Sigmoid colon (tissue), 7 donors: ENCODE measurements around the gene FAM98B. TPM values are rescaled to one million over a fixed set of nuclear protein-coding genes. Genes with fewer than 3 reads are reported as not detected.

Source experiments
- DNase-seq: peaks from one replicate; pipeline ENCODE4 v3.0.0-alpha.2; 2019
- H3K27ac ChIP-seq, 4 donors: fragments of 200-600 bp; sonication (generic); one replicate each; pipeline ENCODE4 v1.5.1; 2016 to 2019; ENCODE audit warnings: mild to moderate bottlenecking in 1 of 4
- H3K27me3 ChIP-seq, 3 donors: fragments of 200-600 bp; sonication (generic); one replicate each; pipeline ENCODE4 v1.5.1; 2019; ENCODE audit warnings: mild to moderate bottlenecking in 1 of 3
- H3K36me3 ChIP-seq, 4 donors: fragments of 200-600 bp; sonication (generic); one replicate each; pipeline ENCODE4 v1.5.1; 2016 to 2019
- H3K4me1 ChIP-seq, 4 donors: fragments of 200-600 bp; sonication (generic); one replicate each; pipeline ENCODE4 v1.5.1; 2017 to 2019
- H3K4me3 ChIP-seq, 4 donors: fragments of 200-600 bp; sonication (generic); one replicate each; pipeline ENCODE4 v1.5.1; 2017 to 2019; ENCODE audit warnings: mild to moderate bottlenecking in 2 of 4, moderate library complexity in 1 of 4
- H3K9me3 ChIP-seq, 4 donors: fragments of 200-600 bp in 3 of 4; sonication (generic) in 3 of 4; one replicate each; pipeline versions ENCODE4 v1.5.1 to v1.6.1; 2013 to 2019
- CTCF ChIP-seq, 4 experiments: fragments of 450-650 bp in 3 of 4; fragments of 200-600 bp in 1 of 4; IDR thresholded peaks; one replicate each; pipeline ENCODE4 v1.5.1; 2016 to 2019; ENCODE audit warnings: antibody characterized with exemption in 4 of 4, mild to moderate bottlenecking in 3 of 4, moderate library complexity in 2 of 4
- EP300 ChIP-seq, 4 donors: sonication (generic); formaldehyde crosslinking; IDR thresholded peaks; one replicate each; pipeline ENCODE4 v1.6.1; 2017; ENCODE audit warnings: antibody characterized with exemption in 4 of 4
- POLR2A ChIP-seq, 2 donors: fragments of 450-650 bp; IDR thresholded peaks; one replicate each; pipeline ENCODE4 v1.6.1; 2016; ENCODE audit warnings: antibody characterized with exemption in 2 of 2, mild to moderate bottlenecking in 2 of 2, moderate library complexity in 2 of 2
- POLR2AphosphoS5 ChIP-seq, 4 donors: sonication (generic); formaldehyde crosslinking; IDR thresholded peaks; one replicate each; pipeline ENCODE4 v1.6.1; 2017; ENCODE audit warnings: antibody characterized with exemption in 4 of 4
- WGBS, 2 donors: extraction: QIAGEN DNeasy Blood & Tissue Kit; methylation state at CpG; one replicate each; pipeline ENCODE4 v1.1.7; 2013; 5-methylcytosine and 5-hydroxymethylcytosine counted together
- intact Hi-C: fragments of 100-400 bp; cut with DNase I; formaldehyde crosslinking; loops from one replicate; pipeline ENCODE4 v1.15.1; 2023
- polyA plus RNA-seq, 3 donors: library from polyadenylated mRNA; stranded (reverse); fragments of 200-250 nt; gene quantifications; one replicate each; pipeline ENCODE4 v1.2.3, GENCODE V29; 2013
- total RNA-seq, 4 donors: library from RNA; depleted of rRNA; stranded (reverse); fragments of >200 nt; gene quantifications; one replicate each; pipeline ENCODE4 v1.1.0, GENCODE V29; 2016
- donor health status: healthy with polysubstance abuse.
- donor health status: Bipolar disorder and iron deficiency.
- donor health status: healthy.

Gene FAM98B
- total and polyA plus RNA-seq, 7 donors = 10.9 to 16.6 (median 12.5) TPM

DNA sequence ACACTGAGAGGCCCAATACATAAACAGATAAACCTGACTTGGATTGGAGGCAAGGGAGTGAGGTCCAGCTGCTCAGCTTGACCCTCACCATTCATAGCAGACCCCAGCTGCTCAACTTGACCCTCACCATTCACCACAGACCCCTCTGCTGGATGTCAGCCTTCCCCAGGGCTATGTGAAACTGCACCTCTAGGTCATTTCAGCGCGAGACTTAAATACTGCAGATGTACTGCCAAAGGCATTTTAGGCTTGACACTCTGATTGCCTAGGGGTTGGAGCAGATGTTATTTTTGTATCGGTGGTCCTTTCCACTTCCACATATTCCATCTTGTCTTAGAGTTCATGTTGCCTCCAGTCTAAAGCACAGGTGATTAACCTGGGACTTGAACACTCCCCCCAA lies 41.5 kb upstream of the FAM98B start:
- no peak for DNase-seq
- intact Hi-C loops = no loop called here
- Histone ChIP-seq H3K4me3 (no peak overlapping the region), H3K9me3 (no peaks in the 10 kb centered on the region), H3K4me1 (no peaks in the 10 kb centered on the region), H3K27ac (no peak overlapping the region), H3K36me3 (no peaks in the 10 kb centered on the region), H3K27me3 (no peaks in the 10 kb centered on the region)
- 73 to 79% methylated on average over 3 of the region's 3 CpGs for WGBS, 2 donors
- TF ChIP-seq POLR2A (IDR thresholded peaks at IDR 0.05) (no peak), EP300 (IDR thresholded peaks at IDR 0.05) (no peak), CTCF (IDR thresholded peaks at IDR 0.05) (no peak), POLR2AphosphoS5 (IDR thresholded peaks at IDR 0.05) (no peak)

DNA sequence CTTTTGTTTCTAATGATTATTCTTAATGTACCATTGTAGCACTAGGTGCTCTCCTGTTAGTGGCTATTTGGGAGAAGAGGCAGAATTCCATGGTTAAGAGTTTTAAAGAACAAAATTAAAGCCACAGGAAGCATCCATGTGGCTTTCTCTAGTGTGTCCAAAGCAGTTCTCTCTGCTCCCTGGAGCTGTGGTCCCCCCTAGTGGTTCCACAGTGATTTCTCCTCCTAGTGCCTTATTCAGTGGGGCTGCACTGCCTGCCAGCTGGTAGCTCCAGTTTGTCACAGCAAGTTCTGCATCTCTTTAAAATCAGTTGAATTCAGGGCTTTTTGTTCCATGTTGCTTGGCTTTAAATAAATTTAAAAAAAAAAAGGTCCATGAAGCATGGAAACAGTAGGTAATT lies 39.6 kb upstream of the FAM98B start:
- TF ChIP-seq EP300 (IDR thresholded peaks at IDR 0.05) (no peak), CTCF (IDR thresholded peaks at IDR 0.05) (peak in 2 of 4 experiments; percentile 12 to 41), POLR2AphosphoS5 (IDR thresholded peaks at IDR 0.05) (no peak)
- intact Hi-C loops = no loop called here
- peak; percentile 74 for DNase-seq
- Histone ChIP-seq H3K4me1 (no peaks in the 10 kb centered on the region), H3K27ac (no peak overlapping the region), H3K36me3 (no peaks in the 10 kb centered on the region), H3K4me3 (no peak overlapping the region), H3K27me3 (no peaks in the 10 kb centered on the region), H3K9me3 (no peaks in the 10 kb centered on the region)

- intact Hi-C loops = no loop called here
- Histone ChIP-seq H3K4me1 (no peaks in the 10 kb centered on the region), H3K4me3 (no peak overlapping the region), H3K9me3 (no peaks in the 10 kb centered on the region), H3K27ac (no peak overlapping the region), H3K36me3 (no peaks in the 10 kb centered on the region), H3K27me3 (no peaks in the 10 kb centered on the region)
- TF ChIP-seq CTCF (IDR thresholded peaks at IDR 0.05) (no peak), POLR2A (IDR thresholded peaks at IDR 0.05) (no peak), EP300 (IDR thresholded peaks at IDR 0.05) (no peak), POLR2AphosphoS5 (IDR thresholded peaks at IDR 0.05) (no peak)
- 70 to 83% methylated on average over 4 of the region's 4 CpGs for WGBS, 2 donors
- no peak for DNase-seq
Observed at GRCh38 chr15:38421069-38421690, 32.7 kb upstream of the FAM98B start.

DNA sequence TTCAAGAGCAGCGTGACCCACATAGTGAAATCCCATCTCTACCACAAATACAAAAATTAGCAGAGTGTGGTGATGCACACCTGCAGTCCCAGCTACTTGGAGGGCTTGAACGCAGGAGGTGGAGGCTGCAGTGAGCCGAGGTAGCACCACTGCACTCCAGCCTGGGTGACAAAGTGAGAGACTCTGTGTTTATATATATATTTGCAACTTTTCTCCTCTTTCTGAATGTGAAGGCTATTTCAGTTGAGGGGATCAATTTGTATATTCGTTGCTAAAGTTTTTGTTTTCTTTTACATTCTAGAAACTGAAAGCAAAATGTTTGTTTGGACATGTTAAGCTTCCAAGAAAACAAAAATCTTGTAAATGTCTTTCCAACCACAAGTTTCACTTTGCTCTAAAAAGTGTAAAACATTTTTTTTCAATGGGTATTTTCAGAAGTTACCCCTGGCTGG lies 29.8 kb upstream of the FAM98B start:
- Histone ChIP-seq H3K27me3 (no peaks in the 10 kb centered on the region), H3K27ac (no peak overlapping the region), H3K9me3 (no peaks in the 10 kb centered on the region), H3K4me1 (no peaks in the 10 kb centered on the region), H3K36me3 (no peaks in the 10 kb centered on the region), H3K4me3 (no peak overlapping the region)
- WGBS, 2 donors = 65 to 67% methylated on average over 4 of the region's 4 CpGs
- TF ChIP-seq POLR2AphosphoS5 (IDR thresholded peaks at IDR 0.05) = no peak
- no peak for TF ChIP-seq CTCF (IDR thresholded peaks at IDR 0.05)
- TF ChIP-seq EP300 (IDR thresholded peaks at IDR 0.05) = no peak
- TF ChIP-seq POLR2A (IDR thresholded peaks at IDR 0.05) = no peak
- DNase-seq = no peak
- intact Hi-C loops = no loop called here

GRCh38 chr15:38425269-38425668 lies 28.7 kb upstream of the FAM98B start:
- H3K36me3 ChIP-seq = no peaks in the 10 kb centered on the region
- H3K9me3 ChIP-seq = no peaks in the 10 kb centered on the region
- DNase-seq = no peak
- H3K4me1 ChIP-seq = no peaks in the 10 kb centered on the region
- no peak overlapping the region for H3K27ac ChIP-seq
- H3K27me3 ChIP-seq = no peaks in the 10 kb centered on the region
- intact Hi-C loops = no loop called here
- no peak overlapping the region for H3K4me3 ChIP-seq
- 83 to 85% methylated on average over 1 of the region's 1 CpG for WGBS, 2 donors
- TF ChIP-seq EP300 (IDR thresholded peaks at IDR 0.05) (no peak), POLR2A (IDR thresholded peaks at IDR 0.05) (no peak), POLR2AphosphoS5 (IDR thresholded peaks at IDR 0.05) (no peak), CTCF (IDR thresholded peaks at IDR 0.05) (no peak)
